Thyroid gland (tissue), 4 donors: Measurements from ENCODE around the gene KRTAP2-1.
"Not testable (repeated sequence)": the region's sequence is repeated elsewhere in the genome, so short reads cannot be mapped to it uniquely, and the experiment has no call there.

Experiments used
- CTCF ChIP-seq, 6 experiments: fragments of 200-600 bp in 3 of 6; fragments of 450-650 bp in 3 of 6; sonication (generic) in 3 of 6; IDR thresholded peaks; one replicate each; pipeline ENCODE4 v1.5.1; 2016 to 2019; ENCODE audit warnings: antibody characterized with exemption in 6 of 6, mild to moderate bottlenecking in 2 of 6, inconsistent platforms in 1 of 6, moderate library complexity in 1 of 6
- POLR2A ChIP-seq, 2 donors: fragments of 450-650 bp; IDR thresholded peaks; one replicate each; pipeline ENCODE4 v1.6.1; 2017; ENCODE audit warnings: antibody characterized with exemption in 2 of 2, mild to moderate bottlenecking in 2 of 2, moderate library complexity in 1 of 2

DNA sequence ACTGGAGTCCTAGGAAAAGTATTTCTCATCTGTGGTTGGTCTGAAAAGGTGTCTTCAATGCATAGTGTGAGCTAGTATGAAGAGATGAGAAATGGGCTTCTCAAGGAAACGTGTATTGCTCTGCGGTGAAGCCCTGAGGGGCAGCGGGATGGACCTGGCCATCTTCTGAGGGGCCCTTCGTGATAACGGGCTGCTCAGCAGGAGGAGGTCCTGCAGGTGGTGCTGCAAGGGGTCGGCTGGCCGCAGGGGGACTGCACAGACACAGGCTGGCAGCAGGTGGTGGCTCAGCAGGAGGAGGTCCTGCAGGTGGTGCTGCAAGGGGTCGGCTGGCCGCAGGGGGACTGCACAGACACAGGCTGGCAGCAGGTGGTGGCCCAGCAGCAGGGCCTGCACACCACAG, 7.4 kb upstream of the KRTAP2-1 start:
- TF ChIP-seq CTCF, POLR2A (IDR thresholded peaks at IDR 0.05): not testable (repeated sequence)
